ENCODE measurements around the gene TMC4. TPM values are rescaled to one million over a fixed set of nuclear protein-coding genes. Genes with fewer than 3 reads are reported as not detected.
A peak's percentile ranks its signal among the peaks of the same experiment; 100 is the strongest.

Gene TMC4
- polyA plus RNA-seq, 1 donor, result 5.7 TPM

GRCh38 chr19:54153731-54154326 is 19.1 kb downstream of the TMC4 start:
- DNase-seq, result no peak

- DNase-seq, result no peak
Measured at GRCh38 chr19:54152878-54153524, 20.0 kb downstream of the TMC4 start.

- no peak for DNase-seq
Measured at GRCh38 chr19:54152267-54152666, 20.7 kb downstream of the TMC4 start.

- no peak for DNase-seq
Measured at GRCh38 chr19:54151362-54152035, 21.5 kb downstream of the TMC4 start.

- no peak for DNase-seq
Measured at GRCh38 chr19:54149021-54149812, 23.7 kb downstream of the TMC4 start.

- no peak for DNase-seq
Measured at GRCh38 chr19:54148158-54148557, 24.8 kb downstream of the TMC4 start.

GRCh38 chr19:54147676-54148075 is 25.3 kb downstream of the TMC4 start:
- DNase-seq, result no peak

DNA sequence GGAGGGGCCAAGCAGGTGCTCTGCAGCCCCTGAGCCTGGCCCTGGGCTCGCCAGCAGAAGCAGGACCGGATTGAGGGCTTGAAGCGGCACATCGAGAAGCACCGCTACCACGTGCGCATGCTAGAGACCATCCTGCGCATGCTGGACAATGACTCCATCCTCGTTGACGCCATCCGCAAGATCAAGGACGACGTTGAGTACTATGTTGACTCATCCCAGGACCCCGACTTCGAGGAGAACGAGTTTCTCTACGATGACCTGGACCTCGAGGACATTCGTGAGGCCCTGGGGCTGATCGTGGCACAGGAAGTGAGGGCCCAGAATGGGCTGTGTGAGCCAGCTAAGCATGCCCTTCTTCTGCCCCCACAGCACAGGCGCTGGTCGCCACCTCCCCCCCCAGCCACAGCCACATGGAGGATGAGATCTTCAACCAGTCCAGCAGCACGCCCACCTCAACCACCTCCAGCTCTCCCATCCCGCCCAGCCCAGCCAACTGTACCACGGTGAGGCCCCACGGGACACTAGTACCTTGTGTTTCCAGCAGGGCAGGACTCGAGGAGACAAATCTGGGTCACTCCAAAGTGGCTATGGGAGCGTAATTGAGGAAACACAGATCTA is 27.3 kb downstream of the TMC4 start:
- no peak for DNase-seq

DNA sequence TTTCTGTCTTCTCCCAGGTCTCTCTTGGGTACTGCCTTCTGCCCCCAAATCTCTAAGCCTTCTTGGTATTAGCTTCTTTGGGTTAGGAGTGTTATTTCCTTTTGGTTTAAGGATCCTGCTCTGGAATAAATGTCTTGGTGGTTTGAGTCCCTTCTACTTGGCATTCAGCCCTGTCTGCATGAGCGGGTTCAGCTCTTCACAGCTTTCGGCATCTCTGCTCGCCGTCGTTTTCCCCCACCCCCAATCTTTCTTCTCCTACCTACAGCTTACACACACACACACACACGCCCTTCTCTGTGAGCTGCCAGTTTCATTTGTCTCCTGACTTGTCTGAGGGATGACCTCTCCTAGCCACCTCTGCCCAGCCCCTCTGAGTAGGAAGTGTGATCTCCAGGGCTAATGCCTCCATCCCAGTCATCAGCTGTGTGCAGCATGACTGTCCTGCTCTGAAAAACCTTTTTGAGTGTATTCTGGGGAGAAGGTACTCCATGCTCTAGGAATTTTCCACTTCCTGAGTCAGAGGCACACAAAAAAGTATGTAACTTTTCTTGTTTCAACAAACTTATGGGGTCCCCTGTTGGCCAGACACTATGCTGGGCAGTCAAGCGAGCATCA is 30.7 kb downstream of the TMC4 start:
- DNase-seq, result no peak

GRCh38 chr19:54141356-54141755 is 31.6 kb downstream of the TMC4 start:
- DNase-seq, result no peak

GRCh38 chr19:54138489-54139256 is 34.3 kb downstream of the TMC4 start:
- DNase-seq, result no peak

GRCh38 chr19:54137699-54138488 is 35.1 kb downstream of the TMC4 start, which contains the start of gene CNOT3:
Gene CNOT3, plus strand, starts transcription at chr19:54137762. Its CDS starts 5,217 bp downstream, at chr19:54142979.
- no peak for DNase-seq

DNA sequence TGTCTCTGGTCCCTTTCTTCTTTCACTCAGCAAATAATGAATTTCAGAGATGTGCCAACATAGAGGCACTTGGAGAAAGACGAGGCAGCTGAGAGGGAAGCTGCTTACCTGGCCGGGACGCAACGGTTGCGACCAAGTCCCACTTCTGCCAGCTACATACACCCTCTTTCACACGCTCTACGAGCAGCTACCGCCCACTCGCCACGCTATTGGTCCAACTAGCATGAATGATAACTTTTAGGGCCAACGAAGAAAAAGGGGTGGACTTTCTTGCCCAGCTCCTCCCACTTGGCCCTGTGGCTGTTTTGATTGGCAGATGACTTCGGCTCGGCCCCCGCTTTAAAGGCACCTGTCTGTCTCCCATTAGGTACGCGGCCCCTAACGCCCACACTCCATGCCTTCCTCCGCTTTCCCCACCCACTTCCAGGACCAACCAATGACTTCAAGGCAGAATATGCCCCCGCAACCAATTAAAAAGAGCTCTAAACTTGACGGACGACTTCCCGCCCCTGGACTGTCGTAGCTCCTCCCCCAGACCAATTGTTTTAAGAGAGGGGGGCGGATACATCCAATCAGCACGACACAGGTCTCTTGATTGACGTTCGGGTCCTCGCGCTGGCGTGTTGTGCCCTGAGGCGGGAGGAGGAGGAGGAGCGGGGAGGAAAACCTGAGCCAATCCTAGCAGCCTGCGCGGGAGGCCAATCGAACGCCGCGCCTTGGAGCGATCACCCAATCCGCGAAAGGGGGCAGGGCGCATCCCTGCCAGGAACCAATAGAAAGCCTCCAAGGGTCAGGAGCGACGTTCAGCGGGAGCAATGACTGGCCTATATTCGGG is 35.9 kb downstream of the TMC4 start:
- DNase-seq, result peak; percentile 100

DNA sequence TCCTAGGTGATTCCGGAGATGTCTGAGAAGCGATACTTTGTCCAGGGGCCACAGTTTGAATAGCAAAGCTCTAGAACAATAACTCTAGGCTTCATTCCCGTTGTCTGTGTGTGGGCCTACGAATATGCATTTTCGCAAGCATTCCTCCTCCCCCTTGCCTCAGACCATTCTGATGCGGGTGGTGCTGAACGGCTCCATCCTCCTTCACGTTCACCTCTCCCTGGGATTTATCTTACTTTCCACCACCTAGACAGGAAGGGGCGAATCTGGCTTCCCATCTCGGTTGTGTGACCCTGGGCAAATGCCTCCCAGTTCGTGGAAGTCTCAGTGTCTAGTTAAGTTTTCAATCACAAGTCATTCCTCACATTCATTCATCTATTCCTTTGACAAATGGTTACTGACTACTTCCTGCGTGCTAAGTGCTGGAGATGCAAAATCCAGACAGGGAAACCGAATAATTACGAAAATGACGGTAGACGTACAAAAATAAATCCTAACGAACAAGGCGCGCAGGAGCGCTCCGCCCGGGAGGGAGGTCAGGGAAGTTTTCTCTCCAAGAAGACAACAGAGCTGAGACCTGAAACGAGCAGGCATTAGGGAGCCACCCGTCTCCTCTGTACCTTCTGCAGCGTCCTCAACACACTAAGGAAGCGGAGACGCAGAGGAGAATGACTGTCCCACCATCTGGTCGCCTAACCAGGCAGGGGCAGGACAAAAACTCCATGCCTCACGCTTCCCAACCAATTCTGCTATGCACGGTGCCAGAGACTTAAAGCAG is 36.7 kb downstream of the TMC4 start:
- no peak for DNase-seq

DNA sequence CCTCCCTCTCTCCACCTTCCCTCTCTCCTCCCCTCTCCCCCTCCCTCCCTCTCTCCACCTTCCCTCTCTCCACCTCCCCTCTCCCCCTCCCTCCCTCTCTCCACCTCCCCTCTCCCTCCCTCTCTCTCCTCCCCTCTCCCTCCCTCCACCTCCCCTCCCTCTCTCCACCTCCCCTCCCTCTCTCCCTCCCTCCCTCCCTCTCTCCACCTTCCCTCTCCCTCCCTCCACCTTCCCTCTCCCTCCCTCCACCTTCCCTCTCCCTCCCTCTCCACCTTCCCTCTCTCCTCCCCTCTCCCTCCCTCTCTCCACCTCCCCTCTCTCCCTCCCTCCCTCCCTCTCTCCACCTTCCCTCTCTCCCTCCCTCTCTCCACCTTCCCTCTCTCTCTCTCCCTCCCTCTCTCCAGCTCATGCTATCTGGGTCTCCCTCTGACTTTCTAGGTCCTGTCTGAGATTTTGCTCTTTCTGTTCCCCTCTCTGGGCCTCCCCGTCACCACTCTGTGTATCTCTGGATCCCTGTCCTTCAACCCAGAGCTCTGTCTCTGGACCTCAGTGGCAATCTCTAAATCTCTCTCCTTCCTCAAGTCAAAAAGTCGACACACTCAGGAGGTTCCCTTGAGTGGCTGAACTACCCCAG is 38.9 kb downstream of the TMC4 start:
- DNase-seq, result no peak

DNA sequence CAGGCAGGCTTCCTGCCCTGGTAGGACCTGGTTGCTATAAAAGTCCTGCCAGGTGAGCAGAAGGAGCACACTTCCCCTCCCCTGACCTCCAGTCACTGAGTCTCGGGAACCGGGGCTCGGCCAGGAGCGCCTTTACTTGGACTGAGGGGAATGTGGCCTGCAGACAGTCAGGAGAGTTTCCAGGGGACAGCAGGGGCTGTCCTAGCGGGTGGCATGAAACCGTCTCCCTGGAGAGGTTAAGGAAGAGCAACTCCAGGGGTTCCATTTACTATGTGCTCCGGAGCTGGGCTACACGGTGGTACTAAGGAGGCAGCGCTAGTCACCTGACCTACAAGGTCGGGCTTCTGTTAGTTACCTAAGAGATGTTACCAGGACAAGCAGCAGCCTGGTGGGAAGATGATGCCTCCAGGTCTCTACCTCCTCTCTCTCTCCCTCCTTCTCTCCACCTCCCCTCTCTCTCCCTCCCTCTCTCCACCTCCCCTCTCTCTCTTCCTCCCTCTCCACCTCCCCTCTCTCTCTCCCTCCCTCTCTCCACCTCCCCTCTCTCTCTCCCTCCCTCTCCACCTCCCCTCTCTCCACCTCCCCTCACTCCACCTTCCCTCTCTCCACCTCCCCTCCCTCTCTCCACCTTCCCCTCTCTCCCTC is 39.5 kb downstream of the TMC4 start:
- DNase-seq, result peak; percentile 52

DNA sequence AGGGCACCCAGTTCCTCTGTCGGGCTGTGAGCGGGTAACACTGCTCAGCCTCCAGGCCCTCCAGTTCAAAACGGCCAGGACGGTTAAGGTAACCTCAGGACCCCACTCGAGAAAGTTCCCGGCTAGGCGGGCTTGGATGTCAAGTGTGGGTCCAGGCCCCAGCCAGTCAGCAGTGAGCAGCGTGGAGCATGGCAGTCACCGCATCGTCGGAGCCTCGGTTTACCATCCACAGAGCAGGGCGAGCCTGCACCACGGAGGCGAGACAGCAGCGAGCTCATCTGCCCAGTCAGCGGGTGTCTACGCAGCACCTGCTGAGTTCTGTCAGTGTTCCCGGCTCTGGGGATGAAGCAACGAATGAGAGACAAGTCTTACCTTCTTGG is 43.4 kb downstream of the TMC4 start:
- no peak for DNase-seq
